K562 (cell line): ENCODE measurements around the gene LRP1. TPM values are rescaled to one million over a fixed set of nuclear protein-coding genes. Genes with fewer than 3 reads are reported as not detected.
A peak's percentile ranks its signal among the peaks of the same experiment; 100 is the strongest.

Experiments used
- ATAC-seq: fragments of 200-7000 bp; cut with Tn5 transposase; 3 replicates; pipeline ENCODE4 v1.9.1; 2020; ENCODE audit warnings: moderate library complexity
- BruUV-seq: library from RNA; stranded (reverse); fragments of 400-500 nt; replicated peaks from 2 replicates; lab custom pipeline; 2021; lab: Mats Ljungman, UMichigan
- CTCF ChIA-PET: fragments of 300-600 bp; formaldehyde crosslinking; extraction: SDS; loops from one replicate; lab custom pipeline; 2021; ENCODE audit warnings: low intra/inter-chr PET ratio; lab: Yijun Ruan, JAX
- POLR2A ChIA-PET: fragments of 300-600, 350-650 bp; sonication (Branson Sonifier 250); formaldehyde crosslinking; extraction: SDS; loops from one replicate; lab custom pipeline; 2021; ENCODE audit warnings: antibody characterized with exemption, inconsistent platforms; lab: Yijun Ruan, JAX
- DNase-seq, 4 experiments: peaks; one replicate each; pipeline versions ENCODE4 v3.0.0 to v3.0.0-alpha.2; 2011 to 2018; ENCODE audit warnings: low spot score in 3 of 4, mixed read lengths in 3 of 4; ENCODE audit errors: extremely low read depth in 1 of 4
- FAIRE-seq: peaks from 2 replicates; lab custom pipeline; 2011; peaks lifted over from hg19 to GRCh38; lab: Jason Lieb, UNC
- H2AFZ ChIP-seq: 2 replicates; pipeline ENCODE4 v1.6.0; 2011; ENCODE audit warnings: low read depth, low read length, control low read depth, inconsistent platforms
- H3K27ac ChIP-seq: fragments of 200-600 bp; 3 replicates; pipeline ENCODE4 v1.8.0; 2011; ENCODE audit warnings: low read depth, mild to moderate bottlenecking, control low read depth, inconsistent platforms, low read length, moderate library complexity, mixed read lengths; ENCODE audit errors: extremely low read depth
- H3K27me3 ChIP-seq, 2 experiments: fragments of 300-600 bp in 1 of 2; 2 replicates in 1 of 2; 3 replicates in 1 of 2; pipeline versions ENCODE4 v1.6.0 to v1.8.0; 2011; ENCODE audit warnings: inconsistent platforms in 2 of 2, low read length in 2 of 2, mild to moderate bottlenecking in 1 of 2, mixed read lengths in 1 of 2, moderate library complexity in 1 of 2; ENCODE audit not compliant: control insufficient read depth in 2 of 2, insufficient read depth in 2 of 2
- H3K36me3 ChIP-seq: fragments of 300-600 bp; 3 replicates; pipeline ENCODE4 v1.8.0; 2011; ENCODE audit warnings: mild to moderate bottlenecking, low read length, inconsistent platforms; ENCODE audit not compliant: control insufficient read depth, insufficient read depth
- H3K4me1 ChIP-seq, 2 experiments: fragments of 200-600 bp in 1 of 2; replicated peaks in 1 of 2; 2 replicates in 1 of 2; 3 replicates in 1 of 2; pipeline versions ENCODE4 v1.5.1 to v1.8.0; 2011; ENCODE audit warnings: inconsistent platforms in 2 of 2, low read length in 2 of 2, mild to moderate bottlenecking in 1 of 2, mixed read lengths in 1 of 2, moderate library complexity in 1 of 2; ENCODE audit not compliant: control insufficient read depth in 2 of 2, insufficient read depth in 2 of 2
- H3K4me2 ChIP-seq: 2 replicates; pipeline ENCODE4 v1.6.1; 2011; ENCODE audit warnings: low read length, control low read depth, inconsistent platforms, mixed read lengths; ENCODE audit not compliant: insufficient read depth
- H3K4me3 ChIP-seq: fragments of 200-600 bp; sonication (generic), shearing (Covaris generic); 2 replicates; pipeline ENCODE4 v1.5.1; 2016; ENCODE audit warnings: control low read depth, inconsistent platforms
- H3K79me2 ChIP-seq: fragments of 200-600 bp; 3 replicates; pipeline ENCODE4 v1.8.0; 2011; ENCODE audit warnings: low read length, inconsistent platforms; ENCODE audit not compliant: control insufficient read depth, insufficient read depth
- H3K9ac ChIP-seq, 2 experiments: 2 replicates each; pipeline versions ENCODE4 v1.6.0 to v1.6.1; 2011; ENCODE audit warnings: low read depth in 2 of 2, low read length in 2 of 2, control low read depth in 1 of 2, inconsistent platforms in 1 of 2, mild to moderate bottlenecking in 1 of 2, mixed read lengths in 1 of 2; ENCODE audit not compliant: insufficient read depth in 1 of 2
- H3K9me1 ChIP-seq: one replicate; pipeline ENCODE4 v1.6.0; 2011; ENCODE audit warnings: inconsistent platforms, mild to moderate bottlenecking, low read length, moderate library complexity; ENCODE audit not compliant: control insufficient read depth, insufficient read depth
- H3K9me3 ChIP-seq: replicated peaks from 2 replicates; pipeline ENCODE4 v1.5.1; 2011; ENCODE audit warnings: low read depth, low read length, inconsistent platforms; ENCODE audit not compliant: control insufficient read depth, insufficient read depth
- H4K20me1 ChIP-seq: replicated peaks from 2 replicates; pipeline ENCODE4 v1.6.1; 2011; ENCODE audit warnings: low read length, inconsistent platforms, mixed read lengths; ENCODE audit not compliant: control insufficient read depth, insufficient read depth
- ATF1 ChIP-seq, 2 experiments: fragments of 450-650 bp in 1 of 2; IDR thresholded peaks; 2 replicates each; pipeline ENCODE4 v1.6.1; 2016; ENCODE audit warnings: missing compliant biosample characterization in 1 of 2, missing genetic modification characterization in 1 of 2
- EZH2 ChIP-seq: IDR thresholded peaks from 2 replicates; pipeline ENCODE4 v1.6.1; 2012; ENCODE audit warnings: low read depth, mild to moderate bottlenecking, inconsistent platforms, low read length, borderline replicate concordance
- HES1 ChIP-seq: fragments of 450-650 bp; IDR thresholded peaks from 2 replicates; pipeline ENCODE4 v1.6.1; 2016; ENCODE audit warnings: low read depth, mild to moderate bottlenecking, moderate library complexity
- HMBOX1 ChIP-seq: sonication (generic); IDR thresholded peaks from 2 replicates; pipeline ENCODE4 v1.6.1; 2016
- MAX ChIP-seq: sonication (generic); formaldehyde crosslinking; IDR thresholded peaks from 2 replicates; pipeline ENCODE4 v1.9.0; 2022; ENCODE audit warnings: mild to moderate bottlenecking, missing genetic modification reagents
- MBD1 ChIP-seq: fragments of 250-450 bp; sonication (Bioruptor Pico); IDR thresholded peaks from 2 replicates; pipeline ENCODE4 v1.8.0; 2022; ENCODE audit warnings: inconsistent platforms
- RFX5 ChIP-seq: IDR thresholded peaks from 2 replicates; pipeline ENCODE4 v1.6.1; 2011; ENCODE audit warnings: low read depth, mild to moderate bottlenecking, improper control_type of control experiment, low read length
- RUNX1 ChIP-seq: sonication (generic); IDR thresholded peaks from 2 replicates; pipeline ENCODE4 v1.6.1; 2016; ENCODE audit warnings: antibody characterized with exemption, low read depth
- SNRNP70 ChIP-seq: fragments of 200-400 bp; formaldehyde crosslinking; optimal IDR thresholded peaks from 2 replicates; pipeline ENCODE3; 2017; ENCODE audit warnings: low read depth, low read length
- TFAP4 ChIP-seq: sonication (generic); formaldehyde crosslinking; IDR thresholded peaks from 2 replicates; pipeline ENCODE4 v1.8.0; 2022; ENCODE audit warnings: missing genetic modification reagents, mild to moderate bottlenecking, moderate library complexity, borderline replicate concordance
- ZFP91 ChIP-seq: sonication (generic); formaldehyde crosslinking; IDR thresholded peaks from 2 replicates; pipeline ENCODE4 v1.8.0; 2022; ENCODE audit warnings: mild to moderate bottlenecking, missing genetic modification reagents
- ZNF584 ChIP-seq: fragments of 200-800 bp; sonication (Bioruptor generic); IDR thresholded peaks from 2 replicates; pipeline ENCODE4 v1.6.1; 2016; ENCODE audit warnings: low read depth, mild to moderate bottlenecking, missing genetic modification characterization, missing compliant biosample characterization
- WGBS: fragments of 100-300 bp; shearing (Covaris generic); methylation state at CpG from one replicate; pipeline ENCODE4 v1.1.6; 2016; ENCODE audit warnings: low coverage, mixed read lengths; ENCODE audit not compliant: insufficient coverage; ENCODE audit errors: missing lambda C conversion rate; 5-methylcytosine and 5-hydroxymethylcytosine counted together
- in situ Hi-C: fragments of 300-500 bp; cut with MboI; formaldehyde crosslinking; loops from 4 replicates; pipeline ENCODE4 v1.15.0; 2018; ENCODE audit warnings: inconsistent platforms, mixed read lengths
- intact Hi-C: fragments of 100-400 bp; cut with micrococcal nuclease; formaldehyde crosslinking; loops from 2 replicates; pipeline ENCODE4 v1.14.2; 2022
- polyA plus RNA-seq, 8 experiments: library from polyadenylated mRNA; depleted of rRNA in 4 of 8; stranded (reverse) in 5 of 8; unstranded in 3 of 8; fragments of >200 nt; fragmentation: Nextera tagmentation in 2 of 8; fragmentation: Illumina TruSeq in 1 of 8; extraction: Ambion mirVana in 2 of 8; extraction: Trizol in 1 of 8; gene quantifications; 2 replicates each; pipeline versions ENCODE4 v1.2.1 to v1.2.3, GENCODE V29; 2011 to 2014; ENCODE audit warnings: inconsistent platforms in 1 of 8, missing spikeins in 1 of 8
- total RNA-seq, 7 experiments: library from RNA; depleted of rRNA in 6 of 7; stranded (reverse); fragments of >200 nt in 6 of 7; fragmentation: Illumina TruSeq in 2 of 7; extraction: Trizol in 2 of 7; gene quantifications; 2 replicates each; pipeline versions ENCODE4 v1.2.1 to v1.2.3, GENCODE V29; 2011 to 2021; ENCODE audit warnings: low replicate concordance in 1 of 7

The LRP1 gene
- total and polyA plus RNA-seq, 9 of the 15 experiments (the other 6 are each of a cell fraction or from before 2014, with no cell fraction given), result 0.04 to 0.64 (median 0.19) TPM; not detected in 2

GRCh38 chr12:57215065-57215464, 86.8 kb downstream of the LRP1 start (continued):
- TF ChIP-seq HES1 (no peak), MAX (CRISPR knock-in tag) (no peak; the same call in 1 of the 2 replicates), MBD1 (CRISPR knock-in tag) (no peak), SNRNP70 (no peak), HMBOX1 (no peak)

- CTCF ChIA-PET, result interaction anchor here (0.7 to 7.2 kb wide), 3 partner anchors 22 to 28 kb away, joined by 3 to 186 read pairs (median 4); a partner anchor contains a TSS
- no peak overlapping the region for H3K4me2 ChIP-seq
- H4K20me1 ChIP-seq, result peaks cover 13% of the 10 kb centered on the region; the same call in 1 of the 2 replicates
- peaks cover 37 to 71% of the 10 kb centered on the region in 2 experiments for H3K27me3 ChIP-seq
- no peak overlapping the region for H3K4me3 ChIP-seq
- POLR2A ChIA-PET, result interaction anchor here (0.6 to 1.1 kb wide), 2 partner anchors 14 to 16 kb away, joined by 3 read pairs; partner anchors contain the start of gene SHMT2
- no peak for DNase-seq
- H3K4me1 ChIP-seq, result peaks cover 17 to 59% of the 10 kb centered on the region in 2 experiments; a peak in 4 of 5 replicates
- no peak for ATAC-seq
- peaks cover 3% of the 10 kb centered on the region for H3K9me1 ChIP-seq
- H3K36me3 ChIP-seq, result no peaks in the 10 kb centered on the region
- BruUV-seq, result no TSS peak
- in situ Hi-C loops, result no loop called here
- H2AFZ ChIP-seq, result no peak overlapping the region
- H3K9me3 ChIP-seq, result no peaks in the 10 kb centered on the region
- peak; percentile 77 for TF ChIP-seq TFAP4 (CRISPR knock-in tag)
- TF ChIP-seq RUNX1, result no peak
- 0 out of 2 replicates have a peak, but pooled peaks have one; percentile 52 for TF ChIP-seq EZH2
- TF ChIP-seq ATF1 (CRISPR knock-in tag; IDR thresholded peaks at IDR 0.05), result no peak
- TF ChIP-seq ATF1 (tag; IDR thresholded peaks at IDR 0.05), result 0 out of 2 replicates have a peak, but pooled peaks have one; percentile 12
- TF ChIP-seq ZFP91 (CRISPR knock-in tag), result 0 out of 2 replicates have a peak, but pooled peaks have one; percentile 28
- TF ChIP-seq RFX5, result peak; percentile 89
- TF ChIP-seq ZNF584 (CRISPR knock-in tag), result no peak
- TF ChIP-seq, all 486 proteins: peak for 5
- intact Hi-C loops, result no loop called here
- peak; percentile 59 for FAIRE-seq
- Histone ChIP-seq H3K9ac (peak overlapping the region in 1 of 2 experiments; percentile 56; a peak in 1 of 4 replicates), H3K79me2 (no peaks in the 10 kb centered on the region), H3K27ac (no peak overlapping the region)
- 2% methylated on average over 5 of the region's 7 CpGs for WGBS
These were observed 87.4 kb downstream of the LRP1 start for GRCh38 chr12:57215668-57216013.
